Measurements from ENCODE around the gene SENP1. TPM values are rescaled to one million over a fixed set of nuclear protein-coding genes. Genes with fewer than 3 reads are reported as not detected.

The SENP1 gene
- total and polyA plus RNA-seq, 7 donors, result 4.2 to 26.0 (median 16.9) TPM

DNA sequence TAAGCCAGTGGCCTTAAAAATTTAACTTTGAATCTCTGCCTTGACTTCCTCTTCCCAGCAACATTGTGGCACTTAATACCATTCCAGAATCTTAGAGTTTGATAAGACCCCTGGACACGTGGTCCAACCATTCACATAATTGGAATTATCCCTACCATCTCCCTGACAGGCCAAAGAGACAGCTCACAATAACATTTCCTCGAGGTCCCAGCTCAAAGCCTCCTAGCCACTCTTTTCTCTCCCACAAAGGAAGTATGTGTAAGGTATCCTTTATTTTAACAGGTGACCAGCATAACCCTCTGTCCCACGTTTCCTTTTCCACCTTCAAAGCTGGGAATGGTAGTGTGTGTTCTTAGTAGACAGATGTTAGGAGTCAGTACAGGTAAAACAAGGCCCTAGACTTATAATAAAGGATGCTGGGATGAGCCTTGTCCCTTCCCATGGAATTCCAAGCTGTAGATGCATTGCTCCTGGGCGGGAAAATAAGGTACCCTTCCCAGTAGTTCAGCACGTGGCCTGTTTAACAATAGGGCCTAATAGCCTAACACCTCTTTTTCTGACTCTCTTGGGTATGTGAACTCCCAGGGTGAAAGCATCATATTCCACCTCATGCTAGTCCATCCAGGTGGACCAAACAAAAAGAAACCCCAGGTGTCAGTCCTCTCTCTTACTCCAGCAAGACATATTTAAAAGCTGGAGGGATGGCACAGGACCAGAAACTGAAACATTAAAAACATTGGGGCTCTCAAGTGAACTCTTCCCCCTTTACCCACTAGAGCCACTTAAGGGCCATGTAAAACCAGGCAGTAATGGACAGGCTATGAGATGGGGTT is 64.1 kb downstream of the SENP1 start:
- H3K27ac ChIP-seq, result no peak overlapping the region
- no peaks in the 10 kb centered on the region for H3K9me3 ChIP-seq
- DNase-seq, result no peak
- WGBS, 2 donors, result 85 to 89% methylated on average over 5 of the region's 5 CpGs
- TF ChIP-seq, protein P1, sequence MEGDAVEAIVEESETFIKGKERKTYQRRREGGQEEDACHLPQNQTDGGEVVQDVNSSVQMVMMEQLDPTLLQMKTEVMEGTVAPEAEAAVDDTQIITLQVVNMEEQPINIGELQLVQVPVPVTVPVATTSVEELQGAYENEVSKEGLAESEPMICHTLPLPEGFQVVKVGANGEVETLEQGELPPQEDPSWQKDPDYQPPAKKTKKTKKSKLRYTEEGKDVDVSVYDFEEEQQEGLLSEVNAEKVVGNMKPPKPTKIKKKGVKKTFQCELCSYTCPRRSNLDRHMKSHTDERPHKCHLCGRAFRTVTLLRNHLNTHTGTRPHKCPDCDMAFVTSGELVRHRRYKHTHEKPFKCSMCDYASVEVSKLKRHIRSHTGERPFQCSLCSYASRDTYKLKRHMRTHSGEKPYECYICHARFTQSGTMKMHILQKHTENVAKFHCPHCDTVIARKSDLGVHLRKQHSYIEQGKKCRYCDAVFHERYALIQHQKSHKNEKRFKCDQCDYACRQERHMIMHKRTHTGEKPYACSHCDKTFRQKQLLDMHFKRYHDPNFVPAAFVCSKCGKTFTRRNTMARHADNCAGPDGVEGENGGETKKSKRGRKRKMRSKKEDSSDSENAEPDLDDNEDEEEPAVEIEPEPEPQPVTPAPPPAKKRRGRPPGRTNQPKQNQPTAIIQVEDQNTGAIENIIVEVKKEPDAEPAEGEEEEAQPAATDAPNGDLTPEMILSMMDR (IDR thresholded peaks at IDR 0.05), result no peak
- no peak for TF ChIP-seq POLR2A (IDR thresholded peaks at IDR 0.05)
- no peak for TF ChIP-seq EP300 (IDR thresholded peaks at IDR 0.05)
- no peak for TF ChIP-seq POLR2AphosphoS5 (IDR thresholded peaks at IDR 0.05)
- peaks cover 0 to under 1% (median 0%) of the 10 kb centered on the region in 3 donors for H3K27me3 ChIP-seq
- H3K36me3 ChIP-seq, result peaks cover 0 to 38% (median 9%) of the 10 kb centered on the region in 4 donors
- H3K4me1 ChIP-seq, result no peaks in the 10 kb centered on the region
- no peak overlapping the region for H3K4me3 ChIP-seq
- intact Hi-C loops (cut with DNase I), result no loop called here

DNA sequence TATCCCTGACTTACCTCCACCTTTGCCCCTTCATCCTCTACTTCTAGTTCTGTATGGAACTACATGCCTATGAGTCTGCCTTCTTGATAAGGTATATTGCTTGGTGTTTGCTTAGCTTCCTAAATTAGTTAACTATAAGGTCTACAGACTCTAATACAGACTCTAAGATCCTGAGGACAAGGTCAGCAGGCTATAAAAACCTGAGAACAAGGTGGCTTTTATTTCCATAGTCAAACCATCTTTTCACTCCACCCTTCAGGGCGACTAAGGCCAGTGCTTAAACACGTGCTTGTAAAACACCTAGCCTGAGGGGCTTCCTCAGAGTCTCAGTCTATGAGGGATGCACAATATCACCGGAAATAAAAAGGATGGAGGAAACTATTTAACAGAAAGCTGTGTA is 65.5 kb downstream of the SENP1 start:
- Histone ChIP-seq H3K27me3 (peaks cover 0 to 7% (median 0%) of the 10 kb centered on the region in 3 donors), H3K4me1 (no peaks in the 10 kb centered on the region), H3K36me3 (peaks cover 0 to 24% (median 5%) of the 10 kb centered on the region in 4 donors), H3K9me3 (no peaks in the 10 kb centered on the region), H3K4me3 (no peak overlapping the region), H3K27ac (no peak overlapping the region)
- DNase-seq, result no peak
- 13 to 62% methylated on average over 3 of the region's 3 CpGs for WGBS, 2 donors
- TF ChIP-seq, protein P1 (IDR thresholded peaks at IDR 0.05), result no peak
- TF ChIP-seq POLR2A (IDR thresholded peaks at IDR 0.05) (no peak), EP300 (IDR thresholded peaks at IDR 0.05) (no peak), POLR2AphosphoS5 (IDR thresholded peaks at IDR 0.05) (no peak)
- intact Hi-C loops (cut with DNase I), result no loop called here

DNA sequence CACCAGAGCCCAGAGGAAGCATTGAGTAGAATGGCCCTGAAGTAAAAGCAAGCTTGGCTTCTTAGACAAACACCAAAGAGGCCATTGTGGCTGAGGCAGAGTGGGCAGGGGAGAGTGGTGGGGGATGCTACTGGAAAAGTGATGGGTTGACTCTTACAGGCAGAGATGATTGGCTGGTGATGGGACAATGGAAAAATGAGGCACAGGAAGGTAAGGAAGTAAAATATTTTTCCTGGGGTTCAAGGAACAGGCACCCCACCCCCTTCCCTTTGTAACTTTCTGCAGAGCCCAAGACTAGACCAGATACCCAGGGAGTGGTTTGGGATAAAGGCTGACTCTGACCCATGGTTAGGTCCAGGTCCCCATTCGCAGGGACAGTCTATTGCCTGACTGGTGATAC is 66.7 kb downstream of the SENP1 start:
- intact Hi-C loops (cut with DNase I), result no loop called here
- TF ChIP-seq EP300 (IDR thresholded peaks at IDR 0.05), result no peak
- no peak for TF ChIP-seq POLR2A (IDR thresholded peaks at IDR 0.05)
- TF ChIP-seq, protein P1 (IDR thresholded peaks at IDR 0.05), result no peak
- no peak for TF ChIP-seq POLR2AphosphoS5 (IDR thresholded peaks at IDR 0.05)
- Histone ChIP-seq H3K36me3 (peaks cover 0 to 12% (median 0%) of the 10 kb centered on the region in 4 donors), H3K27ac (no peak overlapping the region), H3K4me3 (no peak overlapping the region), H3K27me3 (peaks cover 0 to 7% (median 0%) of the 10 kb centered on the region in 3 donors), H3K9me3 (no peaks in the 10 kb centered on the region), H3K4me1 (no peaks in the 10 kb centered on the region)
- 95% methylated on average over 1 of the region's 1 CpG for WGBS, 2 donors
- no peak for DNase-seq

DNA sequence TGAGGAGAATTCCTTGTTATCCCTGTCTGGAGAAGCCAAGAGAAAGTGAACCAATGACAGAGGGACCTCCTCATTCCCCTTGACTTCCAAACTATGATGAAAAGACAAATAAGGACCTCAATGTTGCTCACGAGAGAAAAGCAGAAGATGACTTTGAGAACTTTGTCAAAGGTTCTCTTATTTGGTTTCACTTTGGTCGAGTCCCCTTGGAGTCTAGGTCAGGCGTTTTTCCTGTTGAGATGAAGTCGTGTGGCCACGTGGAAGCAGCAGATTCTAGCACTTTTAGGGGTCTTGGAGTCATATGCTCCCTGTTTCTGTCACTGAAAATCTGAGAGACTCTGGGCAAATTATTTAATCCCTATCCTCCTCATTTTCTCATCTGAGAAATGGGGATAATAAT is 67.8 kb downstream of the SENP1 start:
- no peak overlapping the region for H3K27ac ChIP-seq
- no peak for TF ChIP-seq POLR2AphosphoS5 (IDR thresholded peaks at IDR 0.05)
- TF ChIP-seq EP300 (IDR thresholded peaks at IDR 0.05), result no peak
- no peak for TF ChIP-seq POLR2A (IDR thresholded peaks at IDR 0.05)
- TF ChIP-seq, protein P1 (IDR thresholded peaks at IDR 0.05), result no peak
- intact Hi-C loops (cut with DNase I), result no loop called here
- peaks cover 0 to 7% (median 0%) of the 10 kb centered on the region in 3 donors for H3K27me3 ChIP-seq
- no peak overlapping the region for H3K4me3 ChIP-seq
- H3K36me3 ChIP-seq, result peaks cover 0 to 1% (median 0%) of the 10 kb centered on the region in 4 donors
- no peaks in the 10 kb centered on the region for H3K9me3 ChIP-seq
- DNase-seq, result no peak
- no peaks in the 10 kb centered on the region for H3K4me1 ChIP-seq
- 51 to 85% methylated on average over 5 of the region's 5 CpGs for WGBS, 2 donors

Measured in sigmoid colon (tissue), 7 donors.